IPS-18a (cell line): Measurements from ENCODE around the gene CORO7.
A peak's percentile ranks its signal among the peaks of the same experiment; 100 is the strongest.

ENCODE experiments used
- H3K27ac ChIP-seq: one replicate; pipeline ENCODE4 v1.5.1; 2013; ENCODE audit warnings: low read length
- H3K27me3 ChIP-seq: one replicate; pipeline ENCODE4 v1.6.1; 2013; ENCODE audit warnings: mild to moderate bottlenecking, low read length; ENCODE audit not compliant: control insufficient read depth, insufficient read depth
- H3K36me3 ChIP-seq: one replicate; pipeline ENCODE4 v1.6.1; 2013; ENCODE audit warnings: low read depth, low read length; ENCODE audit not compliant: control insufficient read depth
- H3K4me1 ChIP-seq: one replicate; pipeline ENCODE4 v1.6.1; 2013; ENCODE audit warnings: low read depth, low read length; ENCODE audit not compliant: control insufficient read depth
- H3K4me3 ChIP-seq: one replicate; pipeline ENCODE4 v1.5.1; 2013; ENCODE audit warnings: low read length
- H3K9ac ChIP-seq: one replicate; pipeline ENCODE4 v1.6.1; 2013; ENCODE audit warnings: mild to moderate bottlenecking, low read length, moderate library complexity
- H3K9me3 ChIP-seq: one replicate; pipeline ENCODE4 v1.6.1; 2013; ENCODE audit warnings: low read depth, low read length; ENCODE audit not compliant: control insufficient read depth

Gene CORO7

GRCh38 chr16:4332623-4333307 lies 83.6 kb downstream of the CORO7 start:
- no peak overlapping the region for H3K4me3 ChIP-seq
- no peaks in the 10 kb centered on the region for H3K9me3 ChIP-seq
- H3K9ac ChIP-seq, result no peak overlapping the region
- no peaks in the 10 kb centered on the region for H3K27me3 ChIP-seq
- H3K36me3 ChIP-seq, result peaks cover 3% of the 10 kb centered on the region
- H3K27ac ChIP-seq, result no peak overlapping the region
- peaks cover 9% of the 10 kb centered on the region for H3K4me1 ChIP-seq

GRCh38 chr16:4332083-4332482 lies 84.3 kb downstream of the CORO7 start:
- no peaks in the 10 kb centered on the region for H3K9me3 ChIP-seq
- H3K27ac ChIP-seq, result no peak overlapping the region
- H3K9ac ChIP-seq, result no peak overlapping the region
- H3K36me3 ChIP-seq, result peaks cover 3% of the 10 kb centered on the region
- H3K27me3 ChIP-seq, result no peaks in the 10 kb centered on the region
- H3K4me3 ChIP-seq, result no peak overlapping the region
- peaks cover 9% of the 10 kb centered on the region for H3K4me1 ChIP-seq

GRCh38 chr16:4330277-4330874 lies 86.0 kb downstream of the CORO7 start:
- Histone ChIP-seq H3K9me3 (no peaks in the 10 kb centered on the region), H3K36me3 (no peaks in the 10 kb centered on the region), H3K27ac (no peak overlapping the region), H3K4me1 (peaks cover 12% of the 10 kb centered on the region), H3K27me3 (no peaks in the 10 kb centered on the region), H3K4me3 (no peak overlapping the region), H3K9ac (no peak overlapping the region)

GRCh38 chr16:4328782-4329775 lies 87.3 kb downstream of the CORO7 start:
- no peaks in the 10 kb centered on the region for H3K27me3 ChIP-seq
- no peaks in the 10 kb centered on the region for H3K36me3 ChIP-seq
- H3K4me1 ChIP-seq, result peaks cover 17% of the 10 kb centered on the region
- H3K9ac ChIP-seq, result peak overlapping the region; percentile 58
- no peak overlapping the region for H3K4me3 ChIP-seq
- no peak overlapping the region for H3K27ac ChIP-seq
- no peaks in the 10 kb centered on the region for H3K9me3 ChIP-seq

GRCh38 chr16:4328046-4328781 lies 88.2 kb downstream of the CORO7 start:
- Histone ChIP-seq H3K4me3 (peak overlapping the region; percentile 58), H3K9me3 (no peaks in the 10 kb centered on the region), H3K36me3 (no peaks in the 10 kb centered on the region), H3K27me3 (no peaks in the 10 kb centered on the region), H3K4me1 (peaks cover 23% of the 10 kb centered on the region), H3K9ac (peak overlapping the region; percentile 58), H3K27ac (no peak overlapping the region)

- Histone ChIP-seq H3K4me1 (peaks cover 23% of the 10 kb centered on the region), H3K9ac (peak overlapping the region; percentile 58), H3K27ac (no peak overlapping the region)
These were observed 88.9 kb downstream of the CORO7 start for GRCh38 chr16:4327386-4328045.

GRCh38 chr16:4325253-4325758 lies 91.1 kb downstream of the CORO7 start:
- Histone ChIP-seq H3K27ac (no peak overlapping the region), H3K36me3 (no peaks in the 10 kb centered on the region), H3K27me3 (no peaks in the 10 kb centered on the region), H3K4me3 (no peak overlapping the region), H3K9ac (no peak overlapping the region), H3K9me3 (no peaks in the 10 kb centered on the region), H3K4me1 (peaks cover 23% of the 10 kb centered on the region)

More at GRCh38 chr16:4327386-4328045, 88.9 kb downstream of the CORO7 start:
- no peaks in the 10 kb centered on the region for H3K9me3 ChIP-seq
- H3K36me3 ChIP-seq, result no peaks in the 10 kb centered on the region
- H3K4me3 ChIP-seq, result peak overlapping the region; percentile 58
- no peaks in the 10 kb centered on the region for H3K27me3 ChIP-seq

GRCh38 chr16:4324492-4325252 lies 91.7 kb downstream of the CORO7 start:
- Histone ChIP-seq H3K27ac (no peak overlapping the region), H3K9ac (no peak overlapping the region)

GRCh38 chr16:4323845-4324488 lies 92.4 kb downstream of the CORO7 start:
- Histone ChIP-seq H3K4me3 (no peak overlapping the region), H3K9ac (no peak overlapping the region), H3K36me3 (no peaks in the 10 kb centered on the region), H3K27me3 (no peaks in the 10 kb centered on the region), H3K27ac (no peak overlapping the region), H3K9me3 (no peaks in the 10 kb centered on the region), H3K4me1 (peaks cover 22% of the 10 kb centered on the region)

More at GRCh38 chr16:4324492-4325252, 91.7 kb downstream of the CORO7 start:
- H3K4me3 ChIP-seq, result no peak overlapping the region
- H3K27me3 ChIP-seq, result no peaks in the 10 kb centered on the region
- no peaks in the 10 kb centered on the region for H3K36me3 ChIP-seq
- H3K9me3 ChIP-seq, result no peaks in the 10 kb centered on the region
- peaks cover 23% of the 10 kb centered on the region for H3K4me1 ChIP-seq
